K562 (cell line): ENCODE measurements around the gene RPF1. TPM values are rescaled to one million over a fixed set of nuclear protein-coding genes. Genes with fewer than 3 reads are reported as not detected.

Source experiments
- ATF3 ChIP-seq, 2 experiments: fragments of 450-650 bp in 1 of 2; sonication (generic) in 1 of 2; formaldehyde crosslinking in 1 of 2; IDR thresholded peaks in 1 of 2; conservative IDR thresholded peaks in 1 of 2; 2 replicates each; pipeline versions ENCODE4 v1.6.1 to v1.8.1; 2016 to 2023; ENCODE audit warnings: mild to moderate bottlenecking in 2 of 2, moderate library complexity in 2 of 2, inconsistent platforms in 1 of 2, missing genetic modification reagents in 1 of 2
- CAMTA2 ChIP-seq: fragments of 250-450 bp; sonication (Bioruptor Pico); conservative IDR thresholded peaks from 2 replicates; pipeline ENCODE4 v1.5.1; 2022
- CHD1 ChIP-seq: fragments of 200-600 bp; sonication (generic); IDR thresholded peaks from one replicate; pipeline ENCODE4 v1.6.1; 2012; ENCODE audit warnings: mild to moderate bottlenecking, moderate library complexity, low read length, inconsistent platforms
- CLOCK ChIP-seq: fragments of 250-450 bp; sonication (Bioruptor Pico); IDR thresholded peaks from 2 replicates; pipeline ENCODE4 v1.4.0; 2020; ENCODE audit warnings: mild to moderate bottlenecking, moderate library complexity, borderline replicate concordance
- CSDE1 ChIP-seq, 2 experiments: fragments of 450-650 bp; IDR thresholded peaks; 2 replicates each; pipeline ENCODE4 v1.6.1; 2016; ENCODE audit warnings: mild to moderate bottlenecking in 1 of 2
- CTCFL ChIP-seq: IDR thresholded peaks from 2 replicates; pipeline ENCODE4 v1.6.1; 2011; ENCODE audit warnings: borderline replicate concordance, low read depth, mild to moderate bottlenecking, moderate library complexity, low read length; ENCODE audit not compliant: insufficient read depth, poor library complexity, severe bottlenecking
- E2F1 ChIP-seq: sonication (generic); formaldehyde crosslinking; IDR thresholded peaks from 2 replicates; pipeline ENCODE4 v1.8.1; 2023; ENCODE audit warnings: mild to moderate bottlenecking, missing genetic modification reagents, moderate library complexity
- MIER1 ChIP-seq: fragments of 450-650 bp; IDR thresholded peaks from 2 replicates; pipeline ENCODE4 v1.6.1; 2016; ENCODE audit warnings: antibody characterized with exemption, mild to moderate bottlenecking, low read depth
- MLX ChIP-seq, 2 experiments: fragments of 450-650 bp in 1 of 2; sonication (generic) in 1 of 2; formaldehyde crosslinking; conservative IDR thresholded peaks; 2 replicates each; pipeline versions ENCODE4 v1.4.0 to v1.8.1; 2020 to 2022; ENCODE audit warnings: mild to moderate bottlenecking in 1 of 2, missing genetic modification reagents in 1 of 2
- MTA2 ChIP-seq: fragments of 450-650 bp; IDR thresholded peaks from 2 replicates; pipeline ENCODE4 v1.6.1; 2016; ENCODE audit warnings: low read depth
- PML ChIP-seq: IDR thresholded peaks from 2 replicates; pipeline ENCODE4 v1.6.1; 2012; ENCODE audit warnings: low read length, inconsistent platforms
- SIRT6 ChIP-seq: IDR thresholded peaks from one replicate; pipeline ENCODE4 v1.6.1; 2012; ENCODE audit warnings: low read depth, mild to moderate bottlenecking, control low read depth, inconsistent platforms, low read length, moderate library complexity
- TCF7 ChIP-seq: sonication (generic); IDR thresholded peaks from 2 replicates; pipeline ENCODE4 v1.6.1; 2016; ENCODE audit warnings: antibody characterized with exemption, borderline replicate concordance
- ZBTB5 ChIP-seq: fragments of 450-650 bp; IDR thresholded peaks from 2 replicates; pipeline ENCODE4 v1.6.1; 2017; ENCODE audit warnings: antibody characterized with exemption
- ZNF75A ChIP-seq: fragments of 450-650 bp; formaldehyde crosslinking; IDR thresholded peaks from 2 replicates; pipeline ENCODE4 v1.4.0; 2020; ENCODE audit warnings: mild to moderate bottlenecking
- polyA plus RNA-seq, 8 experiments: library from polyadenylated mRNA; depleted of rRNA in 4 of 8; stranded (reverse) in 5 of 8; unstranded in 3 of 8; fragments of >200 nt; fragmentation: Nextera tagmentation in 2 of 8; fragmentation: Illumina TruSeq in 1 of 8; extraction: Ambion mirVana in 2 of 8; extraction: Trizol in 1 of 8; gene quantifications; 2 replicates each; pipeline versions ENCODE4 v1.2.1 to v1.2.3, GENCODE V29; 2011 to 2014; ENCODE audit warnings: inconsistent platforms in 1 of 8, missing spikeins in 1 of 8
- total RNA-seq, 7 experiments: library from RNA; depleted of rRNA in 6 of 7; stranded (reverse); fragments of >200 nt in 6 of 7; fragmentation: Illumina TruSeq in 2 of 7; extraction: Trizol in 2 of 7; gene quantifications; 2 replicates each; pipeline versions ENCODE4 v1.2.1 to v1.2.3, GENCODE V29; 2011 to 2021; ENCODE audit warnings: low replicate concordance in 1 of 7

The RPF1 gene
- total and polyA plus RNA-seq, 9 of the 15 experiments (the other 6 are each of a cell fraction or from before 2014, with no cell fraction given) = 52.4 to 156 (median 90.2) TPM

- TF ChIP-seq TCF7 = no peak
- no peak for TF ChIP-seq CLOCK (CRISPR knock-in tag)
- peak; percentile 70; the same call in 1 of the 2 replicates for TF ChIP-seq PML
- TF ChIP-seq ZNF75A (CRISPR knock-in tag) = peak; percentile 82
- no peak for TF ChIP-seq CAMTA2
- peak; percentile 66; the same call in 1 of the 2 replicates for TF ChIP-seq E2F1 (CRISPR knock-in tag)
- no peak for TF ChIP-seq CHD1
- no peak for TF ChIP-seq CSDE1 (IDR thresholded peaks at IDR 0.05)
- TF ChIP-seq MTA2 = peak; percentile 18; the same call in 1 of the 2 replicates
- TF ChIP-seq CTCFL = no peak
- no peak for TF ChIP-seq MLX (CRISPR knock-in tag; conservative IDR thresholded peaks at IDR 0.05)
- TF ChIP-seq MIER1 = no peak
- peak; percentile 96 for TF ChIP-seq ATF3 (IDR thresholded peaks at IDR 0.05)
- TF ChIP-seq ATF3 (CRISPR knock-in tag; conservative IDR thresholded peaks at IDR 0.05) = peak; percentile 95
- no peak for TF ChIP-seq SIRT6
- TF ChIP-seq ZBTB5 = no peak
These were observed 27.1 kb downstream of the RPF1 start, which contains the start of the genes GNG5 and SPATA1 (continued) for GRCh38 chr1:84506002-84506728.
